ENCODE results near the gene COMMD4.
"Not testable (repeated sequence)": the region's sequence is repeated elsewhere in the genome, so short reads cannot be mapped to it uniquely, and the experiment has no call there.

The COMMD4 gene

DNA sequence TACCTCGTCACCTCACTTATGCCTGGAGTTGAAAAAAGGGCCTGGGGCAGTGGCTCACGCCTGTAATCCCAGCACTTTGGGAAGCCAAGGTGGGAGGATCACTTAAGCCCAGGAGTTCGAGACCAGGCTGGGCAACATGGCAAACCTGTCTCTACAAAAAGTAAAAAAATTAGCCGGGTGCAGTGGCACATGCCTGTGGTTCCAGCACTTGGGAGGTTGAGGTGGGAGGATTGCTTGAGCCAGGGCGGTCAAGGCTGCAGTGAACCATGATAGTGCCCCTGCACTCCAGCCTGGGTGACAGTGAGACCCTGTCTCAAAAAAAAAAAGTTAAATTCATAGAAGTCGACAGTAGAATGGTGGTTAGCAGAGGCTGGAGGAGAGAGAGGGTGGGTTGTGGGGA lies 6.4 kb downstream of the COMMD4 start:
- DNase-seq (ENCODE audit: low spot score): no peak
- TF ChIP-seq, protein P1, sequence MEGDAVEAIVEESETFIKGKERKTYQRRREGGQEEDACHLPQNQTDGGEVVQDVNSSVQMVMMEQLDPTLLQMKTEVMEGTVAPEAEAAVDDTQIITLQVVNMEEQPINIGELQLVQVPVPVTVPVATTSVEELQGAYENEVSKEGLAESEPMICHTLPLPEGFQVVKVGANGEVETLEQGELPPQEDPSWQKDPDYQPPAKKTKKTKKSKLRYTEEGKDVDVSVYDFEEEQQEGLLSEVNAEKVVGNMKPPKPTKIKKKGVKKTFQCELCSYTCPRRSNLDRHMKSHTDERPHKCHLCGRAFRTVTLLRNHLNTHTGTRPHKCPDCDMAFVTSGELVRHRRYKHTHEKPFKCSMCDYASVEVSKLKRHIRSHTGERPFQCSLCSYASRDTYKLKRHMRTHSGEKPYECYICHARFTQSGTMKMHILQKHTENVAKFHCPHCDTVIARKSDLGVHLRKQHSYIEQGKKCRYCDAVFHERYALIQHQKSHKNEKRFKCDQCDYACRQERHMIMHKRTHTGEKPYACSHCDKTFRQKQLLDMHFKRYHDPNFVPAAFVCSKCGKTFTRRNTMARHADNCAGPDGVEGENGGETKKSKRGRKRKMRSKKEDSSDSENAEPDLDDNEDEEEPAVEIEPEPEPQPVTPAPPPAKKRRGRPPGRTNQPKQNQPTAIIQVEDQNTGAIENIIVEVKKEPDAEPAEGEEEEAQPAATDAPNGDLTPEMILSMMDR (IDR thresholded peaks at IDR 0.05; ENCODE audit: extremely low read depth, missing control alignments): no peak

DNA sequence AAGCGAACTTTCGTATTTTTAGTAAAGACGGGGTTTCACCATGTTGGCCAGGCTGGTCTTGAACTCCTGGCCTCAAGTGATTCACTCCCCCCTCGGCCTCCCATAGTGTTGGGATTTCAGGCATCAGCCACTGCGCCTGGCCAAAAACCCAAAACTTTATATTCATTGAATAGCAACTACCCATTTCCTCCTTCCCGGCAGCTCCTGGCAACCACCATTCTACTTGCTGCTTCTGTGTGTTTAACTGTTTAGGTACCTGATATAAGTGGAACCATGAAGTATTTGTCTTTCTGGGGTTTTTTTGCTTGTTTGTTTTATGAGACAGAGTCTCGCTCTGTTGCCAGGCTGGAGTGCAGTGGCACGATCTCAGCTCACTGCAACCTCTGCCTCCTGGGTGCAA lies 8.1 kb downstream of the COMMD4 start:
- DNase-seq (ENCODE audit: low spot score): not testable (repeated sequence)

- TF ChIP-seq, protein P1 (IDR thresholded peaks at IDR 0.05; ENCODE audit: extremely low read depth, missing control alignments): no peak
- DNase-seq (ENCODE audit: low spot score): no peak
Observed at GRCh38 chr15:75346796-75347221, 10.9 kb downstream of the COMMD4 start, which contains the start of gene NEIL1. Gene NEIL1 (plus strand): TSS chr15:75347039. CDS start chr15:75348906, 1,867 bp downstream.

GRCh38 chr15:75347222-75348033 lies 11.6 kb downstream of the COMMD4 start:
- TF ChIP-seq, protein P1 (IDR thresholded peaks at IDR 0.05; ENCODE audit: extremely low read depth, missing control alignments): no peak
- peak; percentile 80 for DNase-seq (ENCODE audit: low spot score)

GRCh38 chr15:75348034-75348561 lies 12.2 kb downstream of the COMMD4 start:
- TF ChIP-seq, protein P1 (IDR thresholded peaks at IDR 0.05; ENCODE audit: extremely low read depth, missing control alignments): no peak

DNA sequence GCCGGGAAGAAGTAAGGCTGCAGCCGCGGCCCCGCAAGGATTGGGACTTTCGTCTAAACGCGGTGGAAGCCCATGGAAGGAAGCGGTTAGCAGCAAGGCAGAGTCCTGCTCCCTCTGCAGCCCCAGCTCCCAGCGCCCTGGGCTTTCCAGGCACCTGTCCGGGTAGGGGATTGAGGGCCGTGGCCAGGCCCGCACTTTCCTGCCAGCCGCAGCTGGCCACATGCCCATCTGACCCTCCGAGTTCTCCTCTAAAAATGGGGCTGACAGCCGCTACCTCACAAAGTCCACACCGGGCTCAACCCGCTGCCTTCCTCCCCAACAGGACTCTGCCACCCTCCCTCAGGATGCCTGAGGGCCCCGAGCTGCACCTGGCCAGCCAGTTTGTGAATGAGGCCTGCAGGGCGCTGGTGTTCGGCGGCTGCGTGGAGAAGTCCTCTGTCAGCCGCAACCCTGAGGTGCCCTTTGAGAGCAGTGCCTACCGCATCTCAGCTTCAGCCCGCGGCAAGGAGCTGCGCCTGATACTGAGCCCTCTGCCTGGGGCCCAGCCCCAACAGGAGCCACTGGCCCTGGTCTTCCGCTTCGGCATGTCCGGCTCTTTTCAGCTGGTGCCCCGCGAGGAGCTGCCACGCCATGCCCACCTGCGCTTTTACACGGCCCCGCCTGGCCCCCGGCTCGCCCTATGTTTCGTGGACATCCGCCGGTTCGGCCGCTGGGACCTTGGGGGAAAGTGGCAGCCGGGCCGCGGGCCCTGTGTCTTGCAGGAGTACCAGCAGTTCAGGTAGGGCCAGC lies 12.9 kb downstream of the COMMD4 start:
- DNase-seq (ENCODE audit: low spot score): no peak
- TF ChIP-seq, protein P1 (IDR thresholded peaks at IDR 0.05; ENCODE audit: extremely low read depth, missing control alignments): no peak

More at GRCh38 chr15:75348034-75348561, 12.2 kb downstream of the COMMD4 start:
- DNase-seq (ENCODE audit: low spot score): peak; percentile 60

DNA sequence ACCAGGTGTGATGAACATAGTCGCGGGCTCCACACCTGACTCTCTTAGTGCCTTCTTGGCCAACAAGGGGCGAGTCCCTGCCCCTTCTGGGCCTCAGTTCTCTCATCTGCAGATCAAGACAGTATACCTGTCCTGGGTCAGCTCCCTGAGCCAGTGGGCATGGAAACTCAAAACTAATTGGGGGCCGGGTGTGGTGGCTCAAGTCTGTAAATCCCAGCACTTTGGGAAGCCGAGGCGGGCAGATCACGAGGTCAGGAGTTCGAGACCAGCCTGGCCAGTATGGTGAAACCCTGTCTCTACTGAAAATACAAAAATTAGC lies 13.4 kb downstream of the COMMD4 start:
- DNase-seq (ENCODE audit: low spot score): not testable (repeated sequence)

DNA sequence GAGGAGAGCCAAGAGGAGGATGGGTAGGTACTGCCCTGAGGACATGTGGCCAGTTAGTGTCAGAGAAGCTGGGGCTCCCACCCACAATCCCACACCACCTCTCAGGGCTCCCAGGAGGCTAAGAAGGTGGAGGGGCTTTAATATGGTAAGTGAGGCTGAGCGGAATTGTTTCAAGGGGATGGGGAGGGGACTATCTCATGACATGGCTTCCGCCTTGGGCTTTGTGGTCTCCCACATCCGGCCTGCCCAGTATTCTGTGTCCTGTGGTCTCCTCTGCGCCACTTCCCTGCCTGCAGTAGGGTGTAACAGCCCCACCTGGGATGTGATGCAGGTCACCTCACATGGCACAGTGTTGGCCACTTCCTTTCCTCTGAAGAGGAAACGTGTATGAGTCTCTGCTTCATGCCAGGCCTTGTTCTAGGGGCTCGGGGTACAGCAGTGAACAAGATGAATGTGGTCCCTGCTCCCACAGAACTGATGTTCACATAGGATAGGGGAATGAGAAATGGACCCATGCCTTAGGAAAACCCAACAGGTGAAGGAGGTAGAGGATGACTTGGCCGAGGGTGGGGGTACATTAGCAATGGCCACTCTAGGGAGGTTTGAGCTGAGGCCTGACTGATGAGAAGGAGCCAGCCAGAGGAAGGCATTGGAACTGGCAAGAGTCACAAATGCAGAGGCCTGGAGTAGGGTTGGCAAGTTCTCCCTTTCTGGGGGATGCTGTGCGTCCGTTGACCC lies 14.2 kb downstream of the COMMD4 start:
- TF ChIP-seq, protein P1 (IDR thresholded peaks at IDR 0.05; ENCODE audit: extremely low read depth, missing control alignments): no peak
- peak; percentile 78 for DNase-seq (ENCODE audit: low spot score)

All from GM20000 (cell line).